Globus pallidus (tissue), 1 donor: ENCODE results near the gene TEAD3.

Experiments used
- DNase-seq: peaks from one replicate; pipeline ENCODE4 v3.0.0-alpha.2; 2015; ENCODE audit warnings: low spot score

TEAD3 gene

GRCh38 chr6:35474942-35475570, 21.8 kb downstream of the TEAD3 start:
- DNase-seq = no peak

- no peak for DNase-seq
These were observed 22.5 kb downstream of the TEAD3 start for GRCh38 chr6:35474131-35474941.

DNA sequence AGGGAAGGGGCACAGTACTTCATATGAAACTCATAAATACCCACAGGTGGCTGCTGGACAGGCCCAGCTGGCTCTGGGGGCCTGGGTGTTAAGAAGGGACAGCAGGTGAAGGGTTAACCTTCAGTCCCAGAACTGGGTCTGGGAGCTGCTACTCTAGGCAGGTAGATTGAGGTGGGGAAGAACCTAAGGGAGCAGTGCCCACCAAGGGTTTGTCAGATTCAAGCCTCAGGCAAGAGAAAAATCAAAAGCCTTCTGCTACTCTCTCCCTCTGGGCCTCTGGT, 23.1 kb downstream of the TEAD3 start:
- no peak for DNase-seq

DNA sequence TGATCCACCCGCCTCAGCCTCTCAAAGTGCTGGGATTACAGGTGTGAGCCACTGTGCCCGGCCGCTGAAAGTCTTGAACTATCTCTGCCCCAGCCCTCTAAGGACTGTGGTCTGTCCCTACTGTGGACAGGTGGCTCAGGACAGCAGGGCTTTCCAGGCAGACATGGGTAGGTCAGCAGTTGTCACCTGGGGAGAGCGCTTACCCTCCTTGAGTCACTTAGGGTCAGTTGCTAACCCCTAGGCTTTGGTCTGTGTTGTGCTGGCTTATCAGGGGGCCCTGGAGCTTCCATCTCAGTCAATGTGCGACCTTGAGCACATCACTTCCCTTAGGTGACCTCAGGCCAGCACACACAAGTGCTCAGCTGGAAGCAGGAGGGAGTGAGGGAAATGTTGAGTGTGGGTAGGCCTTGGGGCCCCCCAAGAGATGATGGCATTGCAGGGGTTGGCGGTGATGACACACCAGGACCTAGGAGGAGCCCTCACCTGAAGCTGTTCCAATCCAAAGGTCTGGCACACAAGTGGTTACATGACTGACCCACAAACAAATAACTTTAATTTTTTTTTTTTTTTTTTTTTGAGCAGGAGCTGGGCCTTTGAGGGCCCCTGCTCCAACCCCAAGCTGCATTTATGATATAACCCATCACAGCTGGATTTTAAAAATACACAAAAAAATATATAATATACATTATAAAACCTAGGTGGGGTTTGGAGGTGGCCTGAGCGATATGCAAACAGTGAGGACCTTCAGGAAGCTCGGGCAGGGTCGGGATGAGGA, 23.6 kb downstream of the TEAD3 start:
- no peak for DNase-seq

- no peak for DNase-seq
These were observed 25.0 kb downstream of the TEAD3 start for GRCh38 chr6:35471836-35472345.

GRCh38 chr6:35470663-35471120, 26.2 kb downstream of the TEAD3 start:
- no peak for DNase-seq

- DNase-seq = no peak
These were observed 26.9 kb downstream of the TEAD3 start for GRCh38 chr6:35469751-35470662.

DNA sequence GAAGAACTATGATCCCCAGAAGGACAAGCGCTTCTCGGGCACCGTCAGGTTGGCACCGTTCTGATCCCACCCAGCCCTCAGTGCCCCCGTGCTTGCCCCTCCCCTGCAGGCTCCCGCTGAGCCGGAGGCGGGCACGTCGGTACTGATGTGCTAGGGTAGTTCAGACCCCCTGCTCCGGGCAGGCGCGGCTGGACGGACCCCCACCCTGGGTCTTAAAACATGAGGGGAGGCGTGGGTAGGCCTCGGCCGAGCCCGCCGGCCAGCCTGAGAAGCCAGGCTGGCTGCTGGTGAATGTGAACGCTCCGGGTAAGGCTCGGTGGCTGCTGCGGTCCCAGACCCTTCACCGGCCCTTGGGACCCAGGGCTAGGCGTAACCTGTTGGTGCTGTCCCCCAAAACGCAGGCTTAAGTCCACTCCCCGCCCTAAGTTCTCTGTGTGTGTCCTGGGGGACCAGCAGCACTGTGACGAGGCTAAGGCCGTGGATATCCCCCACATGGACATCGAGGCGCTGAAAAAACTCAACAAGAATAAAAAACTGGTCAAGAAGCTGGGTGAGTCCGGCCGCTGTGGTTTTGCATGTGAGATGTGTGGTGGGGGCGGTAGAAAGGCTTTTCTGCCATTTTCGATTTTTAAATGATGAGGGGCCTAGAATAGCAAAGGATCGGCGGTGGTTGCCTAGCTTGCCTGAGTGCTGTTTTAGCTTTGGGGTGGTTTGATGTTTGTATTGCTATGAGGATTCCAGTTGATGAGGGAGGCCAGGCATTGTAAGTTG, 27.7 kb downstream of the TEAD3 start:
- no peak for DNase-seq

GRCh38 chr6:35468181-35468979, 28.5 kb downstream of the TEAD3 start, which contains the start of gene RPL10A:
TSS of gene RPL10A (plus strand) at chr6:35468401. CDS start at chr6:35468435, 34 bp downstream.
- DNase-seq = peak; percentile 96

DNA sequence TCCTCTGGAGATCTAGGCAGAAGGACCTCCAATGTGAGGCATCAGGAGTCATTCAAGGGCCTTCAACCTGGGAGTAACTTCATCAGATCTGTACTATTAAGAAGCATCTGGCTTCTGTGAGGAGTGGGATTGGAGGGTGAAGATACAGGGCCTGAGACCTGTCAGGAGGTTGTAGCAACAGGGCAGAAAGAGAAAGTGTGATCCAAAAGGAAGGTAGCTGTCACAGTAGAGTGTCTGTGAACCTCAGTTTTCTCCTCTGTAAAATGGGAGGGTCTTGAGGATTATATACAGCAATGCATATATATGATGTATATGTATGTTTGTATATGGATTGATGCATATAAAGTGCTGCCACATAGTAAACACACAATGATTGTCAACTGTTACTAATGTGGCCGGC, 31.2 kb downstream of the TEAD3 start:
- DNase-seq = no peak

DNA sequence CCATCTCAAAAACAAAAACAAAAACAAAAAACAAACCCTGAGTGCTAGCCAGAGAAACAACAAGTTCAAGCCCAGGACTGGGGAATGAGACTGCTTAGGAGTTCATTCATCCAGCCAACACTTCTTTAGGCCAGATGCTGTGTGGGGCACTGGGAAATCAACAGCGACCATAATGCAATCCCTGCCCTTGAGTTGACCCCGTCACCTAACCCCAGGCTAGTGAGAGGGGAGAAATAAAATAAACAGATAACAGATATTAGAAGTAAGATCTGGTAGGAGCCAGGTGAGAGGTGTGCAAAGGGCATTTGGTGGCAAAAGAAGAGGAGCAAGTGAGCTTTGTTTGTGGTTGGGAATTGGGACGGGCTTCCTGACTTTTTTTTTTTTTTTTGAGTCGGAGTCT, 33.6 kb downstream of the TEAD3 start:
- no peak for DNase-seq

DNA sequence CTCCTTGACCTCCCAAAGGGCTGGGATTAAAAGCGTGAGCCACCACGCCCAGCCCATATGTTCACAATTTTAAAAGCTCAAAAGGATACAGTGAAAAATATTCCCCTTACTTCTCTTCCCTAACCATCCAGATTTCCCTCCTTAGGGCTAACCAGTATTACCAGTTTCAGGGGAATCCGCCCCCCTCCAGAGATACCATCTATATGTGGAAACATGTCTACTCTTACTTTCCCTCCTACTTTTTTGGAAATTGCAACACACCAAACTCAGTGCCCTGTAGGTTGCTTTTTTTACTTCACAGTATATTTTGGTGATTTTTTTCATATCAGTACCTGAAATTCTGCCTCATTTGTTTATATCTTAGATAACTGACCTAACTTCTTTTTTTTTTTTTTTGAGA, 35.6 kb downstream of the TEAD3 start:
- DNase-seq = no peak

DNA sequence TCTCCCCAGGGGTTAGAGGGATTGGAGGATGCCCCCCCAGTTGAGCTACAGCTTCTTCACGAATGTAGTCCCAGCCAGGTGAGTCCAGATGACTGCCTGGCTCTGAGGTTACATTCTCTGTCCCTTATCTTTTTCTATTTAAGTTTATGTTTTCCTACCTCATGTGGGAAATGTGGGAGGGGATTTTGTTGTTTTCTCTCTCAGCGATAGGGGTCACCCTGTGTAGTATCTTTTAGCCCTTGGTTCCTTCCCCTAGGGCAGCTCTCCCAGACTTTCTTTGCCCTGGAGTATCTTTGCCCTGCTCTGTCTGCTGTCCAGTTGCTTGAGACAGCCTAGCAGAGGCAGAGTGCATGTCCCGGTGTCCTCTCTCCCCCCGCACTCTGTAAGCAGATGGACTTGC, 39.0 kb downstream of the TEAD3 start:
- DNase-seq = no peak

DNA sequence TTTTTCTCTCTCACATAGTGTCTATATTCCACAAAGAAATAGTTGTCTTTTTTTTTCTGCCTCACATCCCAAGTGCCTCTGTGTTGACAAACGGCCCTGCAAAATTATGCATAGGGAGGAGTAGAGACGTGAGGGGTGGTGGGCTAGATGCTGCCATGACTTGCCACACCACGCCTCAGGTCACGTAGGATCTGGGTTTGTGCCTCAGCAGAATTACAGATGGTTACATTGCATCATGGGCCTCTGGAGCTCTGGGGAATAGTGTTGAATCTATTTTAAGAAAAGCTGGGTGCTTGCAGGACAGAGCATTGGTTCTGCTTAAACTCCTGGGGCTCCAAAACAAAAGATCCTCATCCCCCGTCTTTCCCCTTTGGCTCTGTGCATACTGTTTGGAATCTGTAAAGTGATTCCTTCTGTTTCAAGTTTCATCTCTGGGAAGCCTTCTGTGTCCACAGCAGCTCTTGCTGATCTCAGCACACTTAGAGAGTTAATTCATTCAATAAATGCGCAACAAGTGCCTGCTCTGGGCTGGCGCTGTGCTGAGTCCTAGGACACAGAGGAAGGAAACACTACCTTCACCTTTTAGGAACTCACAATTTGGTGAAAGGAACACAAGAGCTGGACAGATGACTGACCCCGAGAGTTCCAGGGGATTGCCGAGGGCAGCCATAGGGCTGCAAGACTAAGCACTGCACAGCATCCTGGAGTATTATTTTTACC, 42.3 kb downstream of the TEAD3 start:
- no peak for DNase-seq

- no peak for DNase-seq
These were observed 43.6 kb downstream of the TEAD3 start for GRCh38 chr6:35453236-35453635.

DNA sequence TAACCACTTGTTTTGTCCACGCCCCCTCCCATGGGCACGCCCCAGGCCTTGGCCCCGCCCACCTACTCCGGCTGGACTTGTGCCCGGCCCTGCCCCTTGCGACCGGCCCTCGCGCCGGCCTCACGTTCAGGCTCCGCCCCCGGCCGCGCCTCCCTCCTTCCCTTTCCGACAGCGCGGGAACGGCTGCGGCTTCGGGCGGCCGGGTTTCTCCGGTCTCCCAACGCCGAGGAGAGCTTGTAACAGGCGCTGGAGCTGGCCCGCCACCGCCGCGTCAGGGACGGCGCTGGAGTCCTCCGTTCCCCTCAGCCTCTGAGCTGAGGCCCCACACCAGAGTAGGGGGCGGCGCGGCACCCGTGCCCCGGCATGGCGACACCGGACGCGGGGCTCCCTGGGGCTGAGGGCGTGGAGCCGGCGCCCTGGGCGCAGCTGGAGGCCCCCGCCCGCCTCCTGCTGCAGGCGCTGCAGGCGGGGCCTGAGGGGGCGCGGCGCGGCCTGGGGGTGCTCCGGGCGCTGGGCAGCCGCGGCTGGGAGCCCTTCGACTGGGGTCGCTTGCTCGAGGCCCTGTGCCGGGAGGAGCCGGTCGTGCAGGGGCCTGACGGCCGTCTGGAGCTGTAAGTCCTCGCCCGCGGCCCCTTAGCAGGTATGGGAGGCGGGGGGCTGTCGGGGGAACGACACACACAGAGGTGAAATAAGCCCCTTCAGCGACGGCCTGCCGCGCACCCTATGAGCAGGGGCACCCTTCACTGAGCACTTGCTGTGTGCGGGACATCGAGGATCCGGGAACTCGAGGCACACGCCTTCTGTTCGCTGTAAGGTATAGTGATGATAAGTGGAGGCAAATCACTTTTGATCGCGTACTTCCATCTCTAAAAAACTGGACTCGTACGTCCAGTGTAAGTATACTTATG, 44.4 kb downstream of the TEAD3 start, which contains the start of gene FANCE:
TSS of gene FANCE (plus strand) at position 156 of the 908 bp plus-strand sequence. CDS start at position 364, 208 bp downstream.
- DNase-seq = peak; percentile 86

- DNase-seq = no peak
These were observed 45.3 kb downstream of the TEAD3 start for GRCh38 chr6:35451354-35452182.
